ENCODE results near the gene KRTAP4-16. TPM values are rescaled to one million over a fixed set of nuclear protein-coding genes. Genes with fewer than 3 reads are reported as not detected.

KRTAP4-16 gene
- total and polyA plus RNA-seq, 2 donors (not counting 3 experiments of a cell fraction or from before 2014, with no cell fraction given) = not detected

DNA sequence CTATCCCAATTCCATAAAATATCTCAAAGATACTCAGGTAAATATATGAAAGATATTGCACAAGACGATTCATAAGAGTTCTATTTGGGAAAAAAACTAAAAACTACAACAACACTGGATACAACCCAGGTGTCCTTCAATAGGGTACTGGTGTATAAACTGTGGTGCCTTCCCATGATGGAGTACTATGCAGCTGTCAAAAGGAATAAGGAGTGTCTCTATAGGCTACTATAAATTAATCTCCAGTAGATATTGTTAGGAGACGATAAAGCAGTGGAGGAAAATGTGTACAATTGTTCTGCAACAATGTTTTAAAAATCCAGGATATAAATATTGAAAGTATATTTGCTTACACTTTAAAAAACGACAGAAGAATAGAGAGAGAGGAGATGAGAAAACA, 24.4 kb upstream of the KRTAP4-16 start:
- ChIA-PET CTCF (no interaction called here), POLR2A (no interaction called here)
- Histone ChIP-seq H3K27ac (ENCODE audit: insufficient read depth, low read depth, low read length) (no peak overlapping the region), H3K4me3 (replicated peaks in 1 of 3; ENCODE audit: insufficient read depth in 1 of 3, low read depth in 1 of 3, low read length in 3 of 3) (no peak overlapping the region), H4K20me1 (replicated peaks; ENCODE audit: control insufficient read depth, extremely low read depth, insufficient read depth, low read length) (no peaks in the 10 kb centered on the region), H3K9ac (replicated peaks; ENCODE audit: extremely low read depth, insufficient read depth, low read length) (no peak overlapping the region), H3K36me3 (ENCODE audit: control insufficient read depth in 2 of 2, extremely low read depth in 1 of 2, insufficient read depth in 2 of 2, low read length in 2 of 2) (no peaks in the 10 kb centered on the region), H3K4me1 (ENCODE audit: control insufficient read depth, extremely low read depth, insufficient read depth, low read length) (no peaks in the 10 kb centered on the region), H3K79me2 (ENCODE audit: control insufficient read depth, insufficient read depth, low read length) (no peaks in the 10 kb centered on the region), H3K27me3 (ENCODE audit: control insufficient read depth in 2 of 2, insufficient read depth in 2 of 2, low read length in 2 of 2) (peaks cover 0 to 3% of the 10 kb centered on the region in 2 experiments), H3K9me3 (replicated peaks; ENCODE audit: control insufficient read depth, insufficient read depth, low read length) (no peaks in the 10 kb centered on the region), H2AFZ (ENCODE audit: low read depth, low read length) (no peak overlapping the region), H3K4me2 (ENCODE audit: insufficient read depth, low read length) (no peak overlapping the region), H3K9me1 (replicated peaks; ENCODE audit: control insufficient read depth, extremely low read depth, insufficient read depth, low read length) (no peaks in the 10 kb centered on the region)
- BruUV-seq (replicated peaks) = no TSS peak
- no peak for DNase-seq (ENCODE audit: low read depth, low spot score)
- intact Hi-C loops (cut with micrococcal nuclease) = no loop called here
- TF ChIP-seq, protein P1, sequence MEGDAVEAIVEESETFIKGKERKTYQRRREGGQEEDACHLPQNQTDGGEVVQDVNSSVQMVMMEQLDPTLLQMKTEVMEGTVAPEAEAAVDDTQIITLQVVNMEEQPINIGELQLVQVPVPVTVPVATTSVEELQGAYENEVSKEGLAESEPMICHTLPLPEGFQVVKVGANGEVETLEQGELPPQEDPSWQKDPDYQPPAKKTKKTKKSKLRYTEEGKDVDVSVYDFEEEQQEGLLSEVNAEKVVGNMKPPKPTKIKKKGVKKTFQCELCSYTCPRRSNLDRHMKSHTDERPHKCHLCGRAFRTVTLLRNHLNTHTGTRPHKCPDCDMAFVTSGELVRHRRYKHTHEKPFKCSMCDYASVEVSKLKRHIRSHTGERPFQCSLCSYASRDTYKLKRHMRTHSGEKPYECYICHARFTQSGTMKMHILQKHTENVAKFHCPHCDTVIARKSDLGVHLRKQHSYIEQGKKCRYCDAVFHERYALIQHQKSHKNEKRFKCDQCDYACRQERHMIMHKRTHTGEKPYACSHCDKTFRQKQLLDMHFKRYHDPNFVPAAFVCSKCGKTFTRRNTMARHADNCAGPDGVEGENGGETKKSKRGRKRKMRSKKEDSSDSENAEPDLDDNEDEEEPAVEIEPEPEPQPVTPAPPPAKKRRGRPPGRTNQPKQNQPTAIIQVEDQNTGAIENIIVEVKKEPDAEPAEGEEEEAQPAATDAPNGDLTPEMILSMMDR (IDR thresholded peaks at IDR 0.05; ENCODE audit: extremely low read depth in 1 of 2, insufficient read depth in 1 of 2, low read depth in 1 of 2, low read length in 2 of 2) = no peak
- TF ChIP-seq EZH2 (IDR thresholded peaks at IDR 0.05; ENCODE audit: borderline replicate concordance, low read depth, low read length, severe bottlenecking) = no peak
- no peak for TF ChIP-seq POLR2A (IDR thresholded peaks at IDR 0.05; ENCODE audit: low read depth, low read length)
- no peak for TF ChIP-seq MYC (IDR thresholded peaks at IDR 0.05; ENCODE audit: low read depth, low read length)
- TF ChIP-seq GATA2 (IDR thresholded peaks at IDR 0.05; ENCODE audit: insufficient read depth, insufficient read length, low read depth, low read length) = no peak
- no peak for TF ChIP-seq MAX (IDR thresholded peaks at IDR 0.05; ENCODE audit: insufficient read depth, insufficient read length)
- no peak for TF ChIP-seq POLR2AphosphoS5 (IDR thresholded peaks at IDR 0.05; ENCODE audit: insufficient read depth, low read depth, low read length)
- TF ChIP-seq FOS (IDR thresholded peaks at IDR 0.05; ENCODE audit: borderline replicate concordance, insufficient read depth, low read length) = no peak
- FAIRE-seq = no peak
- dilution Hi-C loops (cut with MboI; ENCODE audit: extremely low pct_ligation_motif_present, low sequenced_read_pairs) = no loop called here
